HuH-7 (cell line): ENCODE measurements around the gene ZFP3.
"Not testable (repeated sequence)": the region's sequence is repeated elsewhere in the genome, so short reads cannot be mapped to it uniquely, and the experiment has no call there.

Experiments
- DNase-seq: peaks from one replicate; pipeline ENCODE4 v3.0.0; 2011; ENCODE audit warnings: low spot score

Gene ZFP3

DNA sequence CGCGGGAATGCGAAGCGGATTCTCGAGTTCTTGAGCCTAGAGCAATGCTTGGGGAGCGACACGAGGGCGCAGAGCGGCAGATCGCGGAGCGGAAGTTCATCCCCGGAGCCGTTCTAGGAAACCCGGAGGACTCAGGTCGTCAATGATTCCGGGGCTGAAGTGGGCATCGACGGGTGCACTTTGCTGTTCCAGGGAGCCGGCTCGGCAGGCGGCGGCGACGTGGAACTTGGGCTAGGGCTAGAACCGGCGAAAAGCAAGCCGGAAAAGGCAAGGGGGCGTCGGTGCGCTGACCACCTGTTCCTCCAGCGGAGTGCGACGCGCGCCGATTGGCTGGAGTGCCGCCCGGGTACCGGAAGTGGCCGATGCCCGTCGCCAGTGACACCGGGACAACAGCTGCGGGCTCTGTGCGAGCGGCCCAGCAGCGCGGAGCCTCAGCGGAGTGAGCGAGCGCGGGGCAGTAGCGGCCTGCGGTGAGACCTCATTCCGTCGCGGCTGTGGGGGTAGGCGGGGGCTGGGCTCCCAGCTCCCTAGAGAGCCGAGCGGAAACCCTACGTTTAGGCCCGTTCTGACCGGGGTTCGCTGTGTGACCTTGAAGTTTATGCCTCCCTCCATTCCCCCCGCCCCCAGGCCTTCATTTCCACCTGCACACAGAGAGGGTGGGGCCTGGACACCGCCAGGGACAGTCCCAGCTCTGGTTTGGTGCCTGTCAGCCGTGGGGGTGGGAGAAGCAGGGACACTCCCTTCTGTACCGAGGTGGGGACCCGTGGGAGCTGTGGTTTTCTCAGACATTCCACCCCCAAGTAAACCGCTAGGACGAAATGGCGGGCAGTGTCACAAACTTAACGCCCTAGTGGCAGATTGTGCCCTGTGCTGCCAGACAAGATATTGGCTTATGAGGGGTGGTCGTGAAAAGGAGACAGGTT is at the start of gene ZFP3:
Gene ZFP3, plus strand, starts transcription at position 362 of the 923 bp plus-strand sequence. CDS start 13,038 bp downstream, outside the sequence.
- no peak for DNase-seq

GRCh38 chr17:5030168-5030567 is 48.1 kb upstream of the ZFP3 start:
- not testable (repeated sequence) for DNase-seq

GRCh38 chr17:5031365-5032082 is 46.7 kb upstream of the ZFP3 start:
- peak; percentile 73 for DNase-seq

DNA sequence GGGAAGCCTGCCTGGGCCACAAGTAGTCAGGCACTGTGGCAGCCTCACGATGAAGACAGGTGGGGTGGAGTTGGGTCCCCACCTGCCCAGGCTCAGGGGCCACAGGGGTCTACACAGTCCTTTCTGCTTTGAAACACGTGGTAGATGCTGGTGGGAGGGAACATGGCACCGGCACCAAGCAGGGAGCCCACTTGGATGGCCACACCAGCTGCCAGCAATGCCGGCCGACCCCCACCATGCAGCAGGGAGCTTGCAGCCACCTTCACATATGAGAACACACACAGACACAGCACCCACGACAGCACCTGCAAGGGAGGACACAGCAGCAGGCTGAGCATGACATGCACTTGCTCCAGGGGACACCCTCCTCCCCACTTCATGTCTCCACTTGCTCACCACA is 45.4 kb upstream of the ZFP3 start:
- no peak for DNase-seq

- no peak for DNase-seq
These were observed 44.8 kb upstream of the ZFP3 start for GRCh38 chr17:5033352-5034015.

DNA sequence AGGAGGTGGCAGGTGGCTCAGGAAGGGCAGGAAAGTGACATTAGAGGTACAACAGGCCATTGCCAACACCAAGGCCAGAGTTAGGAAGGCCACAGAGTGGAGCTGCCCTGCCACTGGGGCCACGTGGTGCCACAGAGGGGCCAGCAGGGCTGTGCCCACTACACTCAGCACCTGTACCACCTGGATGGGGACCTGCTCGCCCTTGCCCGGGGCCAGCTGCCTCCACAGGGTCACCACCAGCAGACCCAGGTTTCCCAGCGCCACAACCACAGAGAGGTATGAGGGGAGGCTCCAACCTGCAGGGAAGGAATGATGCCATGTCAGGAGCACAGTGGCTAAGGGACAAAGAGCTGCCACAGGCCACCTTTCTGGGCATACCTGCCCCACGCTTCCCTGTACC is 44.2 kb upstream of the ZFP3 start:
- DNase-seq, result no peak

DNA sequence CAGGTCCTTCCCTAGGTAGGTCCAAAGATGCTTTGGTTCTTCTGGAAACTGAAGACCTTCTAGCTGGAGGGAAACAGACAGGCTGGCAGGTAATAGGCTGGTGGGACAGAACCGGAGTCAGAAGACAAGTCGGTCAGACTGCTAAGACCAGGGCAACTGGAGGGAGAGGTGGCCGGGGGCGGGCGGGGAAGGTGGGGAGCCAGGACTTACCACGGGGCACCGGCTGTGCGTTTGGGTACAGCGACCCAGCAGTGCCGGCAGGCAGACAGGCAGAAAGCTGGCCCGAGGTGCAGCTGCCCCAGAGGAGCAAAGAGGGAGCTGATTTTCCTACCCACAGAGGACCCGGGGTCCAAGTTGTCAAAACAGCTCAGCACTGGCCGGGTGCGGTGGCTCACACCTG is 43.6 kb upstream of the ZFP3 start:
- DNase-seq, result no peak

DNA sequence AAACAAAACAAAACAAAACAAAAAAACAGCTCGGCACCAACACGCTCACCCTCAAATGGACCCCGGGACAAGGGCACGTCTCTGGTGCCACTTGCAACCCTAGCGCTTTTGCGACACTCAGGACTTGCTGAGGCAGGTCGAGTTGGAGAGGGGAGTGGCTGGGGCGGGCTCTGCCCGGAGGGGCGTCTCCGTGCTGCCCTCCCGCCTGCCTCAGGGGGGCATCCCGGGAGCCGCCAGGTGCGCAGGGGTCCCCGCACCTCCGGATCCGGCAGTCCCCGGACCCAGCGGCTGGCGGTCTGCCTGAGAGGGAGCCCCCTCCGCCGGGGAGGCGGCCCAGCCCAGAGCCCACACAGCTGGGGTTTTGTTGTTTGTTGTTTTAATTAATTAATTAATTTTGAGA is 43.0 kb upstream of the ZFP3 start, which contains the start of gene SLC52A1:
Gene SLC52A1, minus strand, starts transcription at position 112 of the 400 bp plus-strand sequence. CDS start 820 bp downstream, outside the sequence.
- no peak for DNase-seq

GRCh38 chr17:5042157-5043022 is 35.9 kb upstream of the ZFP3 start:
- DNase-seq, result no peak

DNA sequence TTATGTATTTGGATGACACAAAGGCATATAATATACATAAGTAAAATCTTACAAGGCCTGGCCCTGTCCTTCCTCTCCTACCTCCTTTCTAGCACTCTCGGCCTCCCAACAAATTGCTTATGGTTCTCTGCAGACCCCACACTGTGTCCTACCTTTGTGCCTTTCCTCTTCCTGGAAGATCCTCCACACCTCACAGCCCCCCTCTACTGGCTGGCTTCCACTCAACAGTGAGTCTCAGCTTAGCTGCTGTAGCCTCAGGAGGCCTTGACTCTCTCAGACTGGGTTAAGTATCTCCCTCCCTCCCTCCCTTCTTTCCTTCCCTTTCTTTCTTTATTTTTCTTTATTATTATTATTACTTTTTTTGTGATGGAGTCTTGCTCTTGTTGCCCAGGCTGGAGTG is 34.7 kb upstream of the ZFP3 start:
- DNase-seq, result no peak

GRCh38 chr17:5044630-5045029 is 33.6 kb upstream of the ZFP3 start:
- no peak for DNase-seq

GRCh38 chr17:5045496-5045895 is 32.8 kb upstream of the ZFP3 start:
- DNase-seq, result peak; percentile 36

- DNase-seq, result no peak
These were observed 30.8 kb upstream of the ZFP3 start for GRCh38 chr17:5047446-5047845.

- no peak for DNase-seq
These were observed 28.9 kb upstream of the ZFP3 start for GRCh38 chr17:5049314-5049841.

DNA sequence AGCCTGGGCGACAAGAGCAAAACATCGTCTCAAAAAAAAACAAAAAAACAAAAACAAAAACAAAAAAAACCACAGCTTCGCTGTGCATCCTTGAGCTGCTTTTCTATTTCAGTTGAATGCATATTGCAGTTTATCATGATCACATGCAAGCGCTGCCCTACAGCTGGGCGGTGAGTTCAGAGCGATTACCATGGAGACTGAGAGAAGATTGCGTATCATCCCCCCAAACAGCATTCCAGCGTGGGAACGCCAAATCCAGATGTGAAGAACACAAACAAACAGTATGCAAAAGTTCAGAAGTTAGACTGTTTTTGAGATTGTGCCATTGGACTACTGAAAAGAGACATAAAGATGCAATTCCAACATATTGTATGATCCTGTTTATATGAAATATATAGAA is 28.0 kb upstream of the ZFP3 start:
- DNase-seq, result no peak

GRCh38 chr17:5055543-5055942 is 22.7 kb upstream of the ZFP3 start:
- no peak for DNase-seq

DNA sequence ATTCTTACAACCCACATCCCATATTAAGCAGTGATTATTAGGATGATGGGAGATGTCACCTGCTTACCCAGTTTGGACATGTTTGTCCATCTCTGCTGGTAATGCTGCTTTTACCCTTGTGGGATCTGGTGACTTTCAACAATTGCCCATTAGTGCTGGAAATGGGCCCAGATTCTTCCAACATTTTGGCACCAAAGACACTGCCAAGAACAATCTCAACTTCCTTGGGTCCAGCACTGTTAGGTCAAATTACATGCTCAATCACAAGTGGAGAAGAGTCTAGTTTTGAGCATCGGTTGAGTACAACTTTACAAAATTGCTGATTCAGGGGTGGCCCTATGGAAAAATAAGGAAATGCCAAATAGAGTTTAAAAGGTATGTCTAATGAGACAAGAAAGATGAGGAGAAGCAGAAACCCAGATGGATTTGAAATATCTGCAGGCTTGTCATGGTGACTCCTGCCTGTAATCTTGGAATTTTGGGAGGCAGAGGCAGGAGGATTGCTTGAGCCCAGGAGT is 13.0 kb upstream of the ZFP3 start:
- no peak for DNase-seq

- no peak for DNase-seq
These were observed 10.0 kb upstream of the ZFP3 start for GRCh38 chr17:5068236-5068635.

DNA sequence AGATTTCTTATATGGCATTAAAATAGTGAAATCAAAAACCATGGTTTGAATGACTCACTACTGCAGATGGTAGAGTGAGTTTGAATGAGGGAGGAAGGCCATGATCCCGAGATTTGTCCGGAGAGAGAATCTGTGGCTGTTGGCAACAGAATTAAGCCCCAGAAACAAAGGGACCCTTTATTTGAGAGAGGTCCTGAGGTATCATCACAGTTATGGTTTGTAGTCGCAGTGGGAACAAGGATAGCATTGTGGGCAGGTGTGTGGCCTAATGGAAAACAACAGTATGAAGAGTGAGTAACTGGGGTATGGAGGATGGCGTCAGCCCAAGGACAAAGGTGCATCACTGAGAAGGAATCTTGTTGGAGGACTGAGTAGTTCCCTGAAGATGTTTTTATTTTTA is 8.5 kb upstream of the ZFP3 start:
- DNase-seq, result no peak

- not testable (repeated sequence) for DNase-seq
These were observed 2.8 kb upstream of the ZFP3 start for GRCh38 chr17:5075472-5075871.

DNA sequence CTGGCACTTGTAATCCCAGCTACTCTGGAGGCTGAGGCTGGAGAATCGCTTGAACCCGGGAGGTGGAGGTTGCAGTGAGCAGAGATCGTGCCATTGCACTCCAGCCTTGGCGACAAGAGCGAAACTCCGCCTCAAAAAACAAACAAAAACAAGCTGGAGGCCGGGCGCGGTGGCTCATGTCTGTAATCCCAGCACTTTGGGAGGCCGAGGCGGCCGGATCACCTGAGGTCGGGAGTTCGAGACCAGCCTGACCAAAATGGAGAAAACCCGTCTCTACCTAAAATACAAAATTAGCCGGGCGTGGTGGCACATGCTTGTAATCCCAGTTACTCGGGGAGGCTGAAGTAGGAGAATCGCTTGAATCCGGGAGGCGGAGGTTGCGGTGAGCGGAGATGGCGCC is 992 bp upstream of the ZFP3 start:
- not testable (repeated sequence) for DNase-seq
